GM21619 (cell line): Measurements from ENCODE around the gene SIT1.

Experiments
- ATAC-seq: cut with Tn5 transposase; IDR thresholded peaks from one replicate; pipeline ENCODE4 v1.9.1; 2021; ENCODE audit not compliant: unreplicated experiment

The SIT1 gene

DNA sequence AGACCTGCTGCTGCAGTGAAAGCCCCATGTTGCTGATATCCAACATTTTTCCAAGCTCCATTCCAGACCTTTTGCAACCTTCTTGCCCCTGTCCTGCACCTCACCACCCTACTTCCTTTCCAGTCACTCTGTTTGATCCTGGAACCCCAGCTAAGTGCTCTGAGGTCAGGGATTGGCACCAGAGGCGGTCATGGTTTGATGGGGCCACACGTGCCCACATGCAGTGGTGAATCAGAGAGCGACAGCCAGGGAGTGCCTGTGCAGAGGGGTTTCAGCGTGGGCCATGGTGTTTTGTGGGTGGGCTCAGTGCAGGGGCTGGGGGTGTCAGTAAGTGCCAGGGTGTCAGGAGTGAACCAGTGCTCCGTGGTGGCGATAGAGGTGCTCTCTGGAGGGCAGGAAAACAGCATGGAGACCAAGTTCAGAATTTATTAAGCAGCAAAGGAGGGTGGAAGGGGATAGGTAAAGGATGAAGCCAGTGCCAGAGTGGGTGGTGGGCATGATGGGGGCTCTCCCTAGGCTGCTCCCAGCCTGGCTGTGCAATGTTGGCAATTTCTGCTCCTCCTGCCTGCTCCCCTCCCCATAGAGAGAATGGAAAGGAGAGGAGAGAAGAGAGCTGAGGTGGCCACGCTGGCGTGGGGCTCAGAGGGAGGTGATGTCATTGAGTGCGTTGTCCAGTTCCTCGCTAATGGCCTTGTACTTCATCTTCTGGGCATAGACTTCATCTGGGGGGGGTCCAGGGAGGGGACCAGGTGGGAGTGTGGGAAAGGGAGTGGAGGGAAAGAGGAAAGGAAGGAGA is 32.0 kb upstream of the SIT1 start:
- no peak for ATAC-seq

DNA sequence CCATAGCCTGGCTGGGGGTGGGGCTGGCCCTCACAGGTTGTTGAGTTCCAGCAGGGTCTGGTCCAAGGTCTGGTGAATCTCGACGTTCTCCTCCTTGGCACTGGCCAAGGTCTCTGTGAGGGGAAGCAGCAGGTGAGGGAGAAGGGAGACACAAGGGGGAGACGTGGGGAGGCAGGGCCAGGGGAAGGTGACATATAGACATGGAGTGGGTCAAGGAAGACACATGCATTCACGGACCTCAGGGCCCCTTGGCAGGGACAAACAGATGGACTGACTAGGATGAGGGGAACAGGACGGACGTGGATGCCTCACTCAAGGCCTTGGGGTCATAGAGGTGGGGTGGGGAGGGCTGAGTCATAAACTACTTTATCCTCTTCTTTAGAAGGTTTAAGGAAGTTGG is 31.3 kb upstream of the SIT1 start:
- ATAC-seq: no peak

DNA sequence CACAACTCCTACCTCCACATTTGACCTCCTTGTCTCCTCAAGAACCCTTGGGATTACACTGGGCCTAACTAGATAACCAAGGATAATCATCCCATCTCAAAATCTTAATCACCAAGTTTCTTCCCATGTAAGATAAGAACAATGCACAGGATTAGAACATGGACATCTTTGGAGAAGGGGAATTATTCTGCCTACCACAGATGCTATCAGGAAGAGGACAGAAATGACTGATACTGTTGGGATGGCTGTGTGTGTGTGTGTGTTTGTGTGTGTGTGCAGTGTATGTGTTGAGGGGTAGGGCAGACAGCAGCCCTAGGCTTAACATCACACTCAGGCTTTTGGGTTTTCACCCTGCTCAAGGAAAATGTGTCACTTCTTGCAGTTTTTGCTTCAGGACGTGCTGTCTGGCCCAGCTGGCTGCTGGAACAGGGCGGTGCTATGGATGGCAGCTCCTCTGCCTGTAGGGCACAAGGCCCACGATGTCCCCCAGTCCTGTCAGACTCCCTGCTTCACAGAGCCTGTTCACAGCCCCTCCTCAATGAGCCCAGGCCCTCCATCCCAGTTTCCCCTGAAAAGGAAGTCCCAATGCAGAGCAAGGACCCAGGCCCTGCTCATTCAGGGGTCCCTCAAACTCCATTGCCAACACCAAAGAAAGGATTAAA is 30.7 kb upstream of the SIT1 start:
- no peak for ATAC-seq

DNA sequence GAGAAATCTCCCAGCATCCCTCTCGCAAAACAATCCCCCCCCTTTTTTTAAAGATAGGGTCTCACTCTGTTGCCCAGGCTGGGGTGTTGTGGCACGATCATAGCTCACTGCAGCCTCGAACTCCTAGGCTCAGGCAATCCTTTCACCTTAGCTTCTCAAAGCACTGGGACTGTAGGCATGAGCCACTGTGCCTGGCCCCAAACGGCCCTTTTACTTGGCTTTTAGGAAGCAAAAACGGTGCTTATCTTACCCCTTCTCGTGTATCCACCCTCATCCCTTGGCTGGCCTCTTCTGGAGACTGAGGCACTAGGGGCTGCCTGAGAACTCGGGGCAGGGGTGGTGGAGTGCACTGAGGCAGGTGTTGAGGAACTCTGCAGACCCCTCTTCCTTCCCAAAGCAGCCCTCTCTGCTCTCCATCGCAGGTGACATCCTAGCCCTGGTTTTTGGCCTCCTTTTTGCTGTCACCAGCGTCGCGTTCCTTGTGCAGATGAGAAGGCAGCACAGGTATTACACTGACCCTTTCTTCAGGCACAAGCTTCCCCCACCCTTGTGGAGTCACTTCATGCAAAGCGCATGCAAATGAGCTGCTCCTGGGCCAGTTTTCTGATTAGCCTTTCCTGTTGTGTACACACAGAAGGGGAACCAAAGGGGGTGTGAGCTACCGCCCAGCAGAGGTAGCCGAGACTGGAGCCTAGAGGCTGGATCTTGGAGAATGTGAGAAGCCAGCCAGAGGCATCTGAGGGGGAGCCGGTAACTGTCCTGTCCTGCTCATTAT is 29.8 kb upstream of the SIT1 start:
- ATAC-seq: no peak

DNA sequence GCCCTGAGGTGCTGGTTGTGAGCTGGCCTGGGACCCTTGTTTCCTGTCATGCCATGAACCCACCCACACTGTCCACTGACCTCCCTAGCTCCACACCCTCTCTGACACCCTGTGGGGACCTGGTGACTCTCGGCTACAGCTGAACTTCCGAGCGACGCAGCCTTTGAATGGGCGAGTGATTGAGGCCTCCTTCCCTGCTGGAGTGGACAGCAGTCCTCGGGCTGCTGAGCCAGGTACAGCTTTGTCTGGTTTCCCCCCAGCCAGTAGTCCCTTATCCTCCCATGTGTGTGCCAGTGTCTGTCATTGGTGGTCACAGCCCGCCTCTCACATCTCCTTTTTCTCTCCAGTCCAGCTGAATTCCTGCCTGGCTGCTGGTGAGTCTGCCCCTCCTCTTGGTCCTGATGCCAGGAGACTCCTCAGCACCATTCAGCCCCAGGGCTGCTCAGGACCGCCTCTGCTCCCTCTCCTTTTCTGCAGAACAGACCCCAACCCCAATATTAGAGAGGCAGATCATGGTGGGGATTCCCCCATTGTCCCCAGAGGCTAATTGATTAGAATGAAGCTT is 29.1 kb upstream of the SIT1 start:
- ATAC-seq: no peak

DNA sequence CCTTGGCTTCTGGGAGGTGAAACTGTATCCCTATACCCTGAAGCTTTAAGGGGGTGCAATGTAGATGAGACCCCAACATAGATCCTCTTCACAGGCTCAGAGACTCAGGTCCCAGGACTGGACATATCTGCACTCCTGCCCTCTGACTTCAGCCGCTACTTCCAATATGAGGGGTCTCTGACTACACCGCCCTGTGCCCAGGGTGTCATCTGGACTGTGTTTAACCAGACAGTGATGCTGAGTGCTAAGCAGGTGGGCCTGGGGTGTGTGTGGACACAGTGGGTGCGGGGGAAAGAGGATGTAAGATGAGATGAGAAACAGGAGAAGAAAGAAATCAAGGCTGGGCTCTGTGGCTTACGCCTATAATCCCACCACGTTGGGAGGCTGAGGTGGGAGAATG is 28.4 kb upstream of the SIT1 start:
- no peak for ATAC-seq

GRCh38 chr9:35675732-35676392 is 25.1 kb upstream of the SIT1 start:
- ATAC-seq: no peak

DNA sequence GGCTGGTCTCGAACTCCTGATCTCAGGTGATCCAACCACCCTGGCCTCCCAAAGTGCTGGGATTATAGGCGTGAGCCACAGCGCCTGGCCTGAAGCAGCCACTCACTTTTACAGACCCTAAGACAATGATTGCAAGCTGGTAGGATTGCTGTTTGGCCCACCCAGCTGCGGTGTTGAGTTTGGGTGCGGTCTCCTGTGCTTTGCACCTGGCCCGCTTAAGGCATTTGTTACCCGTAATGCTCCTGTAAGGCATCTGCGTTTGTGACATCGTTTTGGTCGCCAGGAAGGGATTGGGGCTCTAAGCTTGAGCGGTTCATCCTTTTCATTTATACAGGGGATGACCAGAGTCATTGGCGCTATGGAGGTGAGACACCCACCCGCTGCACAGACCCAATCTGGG is 24.5 kb upstream of the SIT1 start:
- ATAC-seq: no peak

GRCh38 chr9:35674025-35674361 is 23.3 kb upstream of the SIT1 start:
- no peak for ATAC-seq

DNA sequence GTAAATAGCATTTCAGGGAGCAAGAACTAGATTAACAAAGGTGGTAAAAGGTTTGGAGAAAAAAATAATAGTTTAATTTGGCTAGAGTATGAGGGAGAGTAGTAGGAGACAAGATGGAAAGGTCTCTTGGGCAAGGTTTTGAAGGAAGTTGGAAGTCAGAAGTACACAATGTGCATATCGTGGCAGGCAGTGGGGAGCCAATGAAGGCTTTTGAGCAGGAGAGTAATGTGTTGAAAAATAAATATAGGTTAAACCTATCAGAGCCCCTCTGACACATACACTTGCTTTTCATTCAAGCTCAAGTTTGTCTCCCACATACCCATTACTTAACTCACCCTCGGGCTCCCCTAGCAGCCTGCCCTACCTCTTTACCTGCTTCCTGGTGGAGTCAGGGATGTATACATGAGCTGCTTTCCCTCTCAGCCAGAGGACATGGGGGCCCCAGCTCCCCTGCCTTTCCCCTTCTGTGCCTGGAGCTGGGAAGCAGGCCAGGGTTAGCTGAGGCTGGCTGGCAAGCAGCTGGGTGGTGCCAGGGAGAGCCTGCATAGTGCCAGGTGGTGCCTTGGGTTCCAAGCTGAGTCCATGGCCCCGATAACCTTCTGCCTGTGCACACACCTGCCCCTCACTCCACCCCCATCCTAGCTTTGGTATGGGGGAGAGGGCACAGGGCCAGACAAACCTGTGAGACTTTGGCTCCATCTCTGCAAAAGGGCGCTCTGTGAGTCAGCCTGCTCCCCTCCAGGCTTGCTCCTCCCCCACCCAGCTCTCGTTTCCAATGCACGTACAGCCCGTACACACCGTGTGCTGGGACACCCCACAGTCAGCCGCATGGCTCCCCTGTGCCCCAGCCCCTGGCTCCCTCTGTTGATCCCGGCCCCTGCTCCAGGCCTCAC is 22.6 kb upstream of the SIT1 start, which contains the start of gene CA9:
Gene CA9, plus strand, starts transcription at position 797 of the 893 bp plus-strand sequence. Its CDS starts 32 bp downstream, at position 829.
- ATAC-seq: no peak

GRCh38 chr9:35669331-35670145 is 18.8 kb upstream of the SIT1 start:
- no peak for ATAC-seq

GRCh38 chr9:35667939-35668338 is 17.2 kb upstream of the SIT1 start:
- no peak for ATAC-seq

- no peak for ATAC-seq
Measured at GRCh38 chr9:35666549-35666948, 15.8 kb upstream of the SIT1 start.

GRCh38 chr9:35666045-35666444 is 15.3 kb upstream of the SIT1 start:
- ATAC-seq: no peak

GRCh38 chr9:35665471-35665818 is 14.7 kb upstream of the SIT1 start:
- ATAC-seq: no peak

GRCh38 chr9:35664531-35665470 is 14.1 kb upstream of the SIT1 start, which contains the start of gene ARHGEF39:
TSS of gene ARHGEF39 (minus strand) at chr9:35665195. CDS start at chr9:35665169, 26 bp downstream.
- peak; percentile 67 for ATAC-seq

- no peak for ATAC-seq
Measured at GRCh38 chr9:35662437-35662836, 11.7 kb upstream of the SIT1 start.

DNA sequence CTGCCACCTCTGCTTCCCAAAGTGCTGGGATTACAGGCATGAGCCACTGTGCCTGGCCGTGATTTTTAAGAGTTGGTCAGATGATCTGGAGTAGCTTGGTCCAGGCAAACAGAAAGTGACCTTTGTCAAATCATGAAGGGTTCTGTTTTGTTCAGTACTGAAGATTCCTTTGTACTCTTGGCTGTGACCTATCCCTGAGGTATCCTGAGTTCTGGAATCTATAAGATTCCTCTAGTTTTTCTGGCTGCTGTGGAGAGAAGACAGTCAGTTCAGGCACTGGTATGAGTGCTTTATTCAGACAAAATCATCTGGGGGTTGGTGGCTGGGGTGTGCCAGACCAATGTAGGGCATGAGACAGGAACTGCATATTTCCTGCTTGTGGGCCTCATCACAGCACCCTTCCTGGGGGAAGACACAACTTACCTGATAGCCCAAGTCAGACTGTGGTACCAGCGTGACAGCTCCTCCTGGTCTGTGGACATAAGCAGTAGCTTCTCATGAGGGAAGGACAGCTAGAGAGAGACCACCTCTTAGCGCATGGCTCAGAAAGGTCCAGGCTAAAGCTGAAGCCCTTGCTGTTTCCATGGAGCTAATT is 11.1 kb upstream of the SIT1 start:
- no peak for ATAC-seq
